OCI-LY1 (cell line): ENCODE results near the gene LRRTM3.

Experiments used
- H2AFZ ChIP-seq: fragments of 200-600 bp; sonication (generic), shearing (Covaris generic); 2 replicates; pipeline ENCODE4 v1.6.0; 2014; ENCODE audit warnings: antibody characterized with exemption, mild to moderate bottlenecking, low read length
- H3F3A ChIP-seq: fragments of 200-600 bp; sonication (generic), shearing (Covaris generic); 2 replicates; pipeline ENCODE4 v1.6.0; 2014; ENCODE audit warnings: mild to moderate bottlenecking, antibody characterized with exemption, low read length, moderate library complexity; ENCODE audit not compliant: insufficient read depth
- H3K27ac ChIP-seq: fragments of 200-600 bp; sonication (generic); 2 replicates; pipeline ENCODE4 v1.5.1; 2014; ENCODE audit warnings: low read length, mixed run types, mild to moderate bottlenecking, low read depth; ENCODE audit not compliant: poor library complexity, severe bottlenecking
- H3K27me3 ChIP-seq: fragments of 200-600 bp; sonication (generic); 2 replicates; pipeline ENCODE4 v1.6.0; 2014; ENCODE audit warnings: antibody characterized with exemption, mild to moderate bottlenecking, low read length, moderate library complexity; ENCODE audit not compliant: insufficient read depth
- H3K36me3 ChIP-seq: fragments of 200-600 bp; sonication (generic); 2 replicates; pipeline ENCODE4 v1.6.1; 2014; ENCODE audit warnings: mild to moderate bottlenecking, antibody characterized with exemption, low read length, moderate library complexity, mixed read lengths; ENCODE audit not compliant: insufficient read depth
- H3K4me1 ChIP-seq: fragments of 200-600 bp; sonication (generic); 2 replicates; pipeline ENCODE4 v1.5.1; 2014; ENCODE audit warnings: mild to moderate bottlenecking, low read length, moderate library complexity; ENCODE audit not compliant: insufficient read depth, severe bottlenecking
- H3K4me2 ChIP-seq: fragments of 200-600 bp; sonication (generic), shearing (Covaris generic); 2 replicates; pipeline ENCODE4 v1.6.1; 2014; ENCODE audit warnings: low read length
- H3K4me3 ChIP-seq: fragments of 200-600 bp; sonication (generic); 2 replicates; pipeline ENCODE4 v1.5.1; 2014; ENCODE audit warnings: low read length, low read depth, mild to moderate bottlenecking, mixed read lengths; ENCODE audit not compliant: poor library complexity, severe bottlenecking
- H3K79me2 ChIP-seq: fragments of 200-600 bp; shearing (Covaris generic); 2 replicates; pipeline ENCODE4 v1.6.1; 2016; ENCODE audit warnings: mixed run types, low read length, mixed read lengths; ENCODE audit not compliant: insufficient read depth
- H3K9ac ChIP-seq: fragments of 200-600 bp; sonication (generic), shearing (Covaris generic); 2 replicates; pipeline ENCODE4 v1.6.1; 2014; ENCODE audit warnings: mild to moderate bottlenecking, low read length, mixed read lengths
- H3K9me2 ChIP-seq: fragments of 200-600 bp; sonication (generic), shearing (Covaris generic); 2 replicates; pipeline ENCODE4 v1.6.1; 2014; ENCODE audit warnings: low read depth, mild to moderate bottlenecking, low read length, mixed read lengths
- H3K9me3 ChIP-seq: fragments of 200-600 bp; shearing (Covaris generic); 2 replicates; pipeline ENCODE4 v1.6.1; 2014; ENCODE audit warnings: low read length, mixed read lengths
- H4K20me1 ChIP-seq: fragments of 200-600 bp; sonication (generic), shearing (Covaris generic); 2 replicates; pipeline ENCODE4 v1.6.0; 2016; ENCODE audit warnings: mild to moderate bottlenecking, low read length; ENCODE audit not compliant: insufficient read depth
- EZH2 ChIP-seq: fragments of 200-600 bp; sonication (generic), shearing (Covaris generic); IDR thresholded peaks from 2 replicates; pipeline ENCODE4 v1.8.0; 2017; ENCODE audit warnings: borderline replicate concordance, mixed run types, mild to moderate bottlenecking, antibody characterized with exemption, low read length, moderate library complexity, mixed read lengths
- TF ChIP-seq, protein P1 (sequence below): fragments of 200-600 bp; sonication (generic), shearing (Covaris generic); IDR thresholded peaks from 2 replicates; pipeline ENCODE4 v1.5.1; 2017; ENCODE audit warnings: mild to moderate bottlenecking, antibody characterized with exemption, low read length, moderate library complexity, mixed read lengths

Gene LRRTM3

GRCh38 chr10:67049988-67050387 lies 124.2 kb downstream of the LRRTM3 start:
- H3K27me3 ChIP-seq, result no peaks in the 10 kb centered on the region
- H2AFZ ChIP-seq, result no peak overlapping the region
- H3K36me3 ChIP-seq, result no peaks in the 10 kb centered on the region
- no peak overlapping the region for H3K4me3 ChIP-seq
- no peaks in the 10 kb centered on the region for H3K79me2 ChIP-seq
- H3K4me1 ChIP-seq, result no peaks in the 10 kb centered on the region
- H4K20me1 ChIP-seq, result no peaks in the 10 kb centered on the region
- H3K27ac ChIP-seq, result no peak overlapping the region
- H3K4me2 ChIP-seq, result no peak overlapping the region
- no peaks in the 10 kb centered on the region for H3K9me2 ChIP-seq
- TF ChIP-seq EZH2, result no peak
- TF ChIP-seq, protein P1, sequence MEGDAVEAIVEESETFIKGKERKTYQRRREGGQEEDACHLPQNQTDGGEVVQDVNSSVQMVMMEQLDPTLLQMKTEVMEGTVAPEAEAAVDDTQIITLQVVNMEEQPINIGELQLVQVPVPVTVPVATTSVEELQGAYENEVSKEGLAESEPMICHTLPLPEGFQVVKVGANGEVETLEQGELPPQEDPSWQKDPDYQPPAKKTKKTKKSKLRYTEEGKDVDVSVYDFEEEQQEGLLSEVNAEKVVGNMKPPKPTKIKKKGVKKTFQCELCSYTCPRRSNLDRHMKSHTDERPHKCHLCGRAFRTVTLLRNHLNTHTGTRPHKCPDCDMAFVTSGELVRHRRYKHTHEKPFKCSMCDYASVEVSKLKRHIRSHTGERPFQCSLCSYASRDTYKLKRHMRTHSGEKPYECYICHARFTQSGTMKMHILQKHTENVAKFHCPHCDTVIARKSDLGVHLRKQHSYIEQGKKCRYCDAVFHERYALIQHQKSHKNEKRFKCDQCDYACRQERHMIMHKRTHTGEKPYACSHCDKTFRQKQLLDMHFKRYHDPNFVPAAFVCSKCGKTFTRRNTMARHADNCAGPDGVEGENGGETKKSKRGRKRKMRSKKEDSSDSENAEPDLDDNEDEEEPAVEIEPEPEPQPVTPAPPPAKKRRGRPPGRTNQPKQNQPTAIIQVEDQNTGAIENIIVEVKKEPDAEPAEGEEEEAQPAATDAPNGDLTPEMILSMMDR, result no peak
- no peak overlapping the region for H3K9ac ChIP-seq
- H3K9me3 ChIP-seq, result no peaks in the 10 kb centered on the region
- H3F3A ChIP-seq, result no peaks in the 10 kb centered on the region

DNA sequence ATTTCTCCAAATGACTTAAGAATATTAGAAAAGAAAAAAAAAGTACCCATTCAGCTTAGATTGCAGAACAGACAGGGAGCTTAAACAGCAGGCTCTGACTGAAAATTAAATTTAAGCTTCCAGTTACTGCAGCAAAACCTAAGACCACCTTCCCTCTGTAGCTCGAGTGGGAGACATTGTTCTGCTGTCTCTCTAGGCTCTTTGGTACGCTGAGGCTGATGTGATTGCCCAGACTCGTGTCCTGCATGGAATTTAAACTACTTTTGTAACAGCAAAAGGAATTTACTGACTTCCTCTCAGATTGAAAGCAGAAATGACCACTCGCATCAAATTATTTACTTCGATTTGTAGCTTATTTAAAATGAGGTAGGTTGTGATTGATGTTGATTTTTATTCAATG lies 124.6 kb downstream of the LRRTM3 start:
- Histone ChIP-seq H3K27me3 (no peaks in the 10 kb centered on the region), H3K4me1 (no peaks in the 10 kb centered on the region), H2AFZ (no peak overlapping the region), H3F3A (no peaks in the 10 kb centered on the region), H3K4me3 (no peak overlapping the region), H3K4me2 (no peak overlapping the region), H3K9me3 (no peaks in the 10 kb centered on the region), H3K79me2 (no peaks in the 10 kb centered on the region), H4K20me1 (no peaks in the 10 kb centered on the region), H3K27ac (no peak overlapping the region), H3K9ac (no peak overlapping the region), H3K9me2 (no peaks in the 10 kb centered on the region), H3K36me3 (no peaks in the 10 kb centered on the region)
- no peak for TF ChIP-seq EZH2
- TF ChIP-seq, protein P1, result no peak

- Histone ChIP-seq H3K4me1 (no peaks in the 10 kb centered on the region), H3K4me2 (no peak overlapping the region), H3K4me3 (no peak overlapping the region), H3K27ac (no peak overlapping the region), H3K79me2 (no peaks in the 10 kb centered on the region), H3K36me3 (no peaks in the 10 kb centered on the region), H3K27me3 (no peaks in the 10 kb centered on the region), H3K9ac (no peak overlapping the region), H3F3A (no peaks in the 10 kb centered on the region), H2AFZ (no peak overlapping the region), H3K9me3 (no peaks in the 10 kb centered on the region), H3K9me2 (no peaks in the 10 kb centered on the region), H4K20me1 (no peaks in the 10 kb centered on the region)
- TF ChIP-seq EZH2, result no peak
- TF ChIP-seq, protein P1, result no peak
Observed at GRCh38 chr10:67072654-67073053, 146.8 kb downstream of the LRRTM3 start.
